Measurements from ENCODE around the gene ANKRD12. TPM values are rescaled to one million over a fixed set of nuclear protein-coding genes. Genes with fewer than 3 reads are reported as not detected.

Gene ANKRD12
- total RNA-seq, 1 experiment from 2014 or later: 19.1 TPM

DNA sequence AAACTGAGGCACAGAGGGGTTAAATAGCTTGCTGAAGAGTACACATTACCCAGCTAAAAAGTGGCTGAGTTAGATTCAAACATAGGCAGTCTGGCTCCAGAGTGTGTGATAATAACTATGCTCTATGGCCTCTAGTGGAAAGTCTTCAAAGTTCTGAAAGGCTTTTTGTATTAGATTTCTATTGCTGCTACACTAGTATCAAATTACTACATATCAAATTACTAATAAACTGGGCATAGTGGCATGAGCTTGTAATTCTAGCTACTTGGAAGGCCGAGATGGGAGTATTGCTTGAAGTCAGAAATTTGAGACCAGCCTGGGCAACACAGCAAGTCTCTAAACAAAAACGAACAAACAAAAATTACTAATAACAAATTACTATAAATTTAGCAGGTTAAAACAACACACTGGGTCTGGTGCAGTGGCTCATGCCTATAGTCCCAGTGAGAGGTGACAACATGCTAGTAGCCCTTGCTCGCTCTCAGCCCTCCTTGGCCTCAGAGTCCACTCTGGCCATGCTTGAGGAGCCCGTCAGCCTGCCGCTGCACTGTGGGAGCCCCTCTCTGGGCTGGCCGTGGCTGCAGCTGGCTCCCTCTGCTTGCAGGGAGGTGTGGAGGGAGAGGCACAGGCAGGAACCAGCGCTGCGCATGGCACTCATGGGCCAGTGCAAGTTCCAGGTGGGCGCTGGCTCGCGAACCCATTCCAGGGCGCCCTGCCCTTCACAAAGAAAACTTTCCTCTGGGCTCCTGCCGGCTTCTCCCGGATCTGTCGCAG is 159.8 kb downstream of the ANKRD12 start:
- ATAC-seq: peak; percentile 98
- DNase-seq: peak; percentile 82
- POLR2A ChIA-PET (ENCODE audit: unreplicated experiment): no interaction called here
- H3K9me3 ChIP-seq (ENCODE audit: low read length): peaks cover 6% of the 10 kb centered on the region; the same call in 1 of the 2 replicates
- no peak overlapping the region for H3K4me3 ChIP-seq (ENCODE audit: low read length)
- no TSS peak for BruUV-seq (replicated peaks)
- H3K36me3 ChIP-seq (ENCODE audit: low read depth, low read length): 0 out of 2 replicates have a peak, but pooled peaks cover 3% of the 10 kb centered on the region
- H3K4me1 ChIP-seq (ENCODE audit: insufficient read depth, low read length): peaks cover 13% of the 10 kb centered on the region
- H3K27ac ChIP-seq (ENCODE audit: low read length): peak overlapping the region; percentile 31; the same call in 1 of the 2 replicates
- no peaks in the 10 kb centered on the region for H3F3A ChIP-seq (ENCODE audit: low read length, unreplicated experiment)
- no peaks in the 10 kb centered on the region for H4K20me1 ChIP-seq (ENCODE audit: low read length)
- intact Hi-C loops (cut with micrococcal nuclease): loop anchor here (1.0 kb wide), 1 partner anchor 218 kb away; no protein-coding TSS in a partner anchor
- H3K4me2 ChIP-seq (ENCODE audit: low read length): peak overlapping the region; percentile 54; the same call in 1 of the 2 replicates
- TF ChIP-seq EZH2phosphoT487 (IDR thresholded peaks at IDR 0.05; ENCODE audit: borderline replicate concordance, low read length): no peak
- no peak for TF ChIP-seq EZH2 (IDR thresholded peaks at IDR 0.05; ENCODE audit: low read length, unreplicated experiment)
- TF ChIP-seq, protein P1, sequence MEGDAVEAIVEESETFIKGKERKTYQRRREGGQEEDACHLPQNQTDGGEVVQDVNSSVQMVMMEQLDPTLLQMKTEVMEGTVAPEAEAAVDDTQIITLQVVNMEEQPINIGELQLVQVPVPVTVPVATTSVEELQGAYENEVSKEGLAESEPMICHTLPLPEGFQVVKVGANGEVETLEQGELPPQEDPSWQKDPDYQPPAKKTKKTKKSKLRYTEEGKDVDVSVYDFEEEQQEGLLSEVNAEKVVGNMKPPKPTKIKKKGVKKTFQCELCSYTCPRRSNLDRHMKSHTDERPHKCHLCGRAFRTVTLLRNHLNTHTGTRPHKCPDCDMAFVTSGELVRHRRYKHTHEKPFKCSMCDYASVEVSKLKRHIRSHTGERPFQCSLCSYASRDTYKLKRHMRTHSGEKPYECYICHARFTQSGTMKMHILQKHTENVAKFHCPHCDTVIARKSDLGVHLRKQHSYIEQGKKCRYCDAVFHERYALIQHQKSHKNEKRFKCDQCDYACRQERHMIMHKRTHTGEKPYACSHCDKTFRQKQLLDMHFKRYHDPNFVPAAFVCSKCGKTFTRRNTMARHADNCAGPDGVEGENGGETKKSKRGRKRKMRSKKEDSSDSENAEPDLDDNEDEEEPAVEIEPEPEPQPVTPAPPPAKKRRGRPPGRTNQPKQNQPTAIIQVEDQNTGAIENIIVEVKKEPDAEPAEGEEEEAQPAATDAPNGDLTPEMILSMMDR (conservative IDR thresholded peaks at IDR 0.05; ENCODE audit: low read depth, low read length): no peak
- CTCF ChIA-PET: interaction anchor here (0.6 to 1.2 kb wide), 4 partner anchors 40 to 426 kb away, joined by 3 to 7 read pairs (median 4); no protein-coding TSS in a partner anchor
- no peaks in the 10 kb centered on the region for H3K27me3 ChIP-seq (ENCODE audit: low read length)
- no peak overlapping the region for H2AFZ ChIP-seq (ENCODE audit: low read length)
- no peaks in the 10 kb centered on the region for H3K9me2 ChIP-seq (replicated peaks; ENCODE audit: low read length)
- H3K79me2 ChIP-seq (ENCODE audit: low read length): no peaks in the 10 kb centered on the region
- H3K9ac ChIP-seq (ENCODE audit: low read length): no peak overlapping the region

DNA sequence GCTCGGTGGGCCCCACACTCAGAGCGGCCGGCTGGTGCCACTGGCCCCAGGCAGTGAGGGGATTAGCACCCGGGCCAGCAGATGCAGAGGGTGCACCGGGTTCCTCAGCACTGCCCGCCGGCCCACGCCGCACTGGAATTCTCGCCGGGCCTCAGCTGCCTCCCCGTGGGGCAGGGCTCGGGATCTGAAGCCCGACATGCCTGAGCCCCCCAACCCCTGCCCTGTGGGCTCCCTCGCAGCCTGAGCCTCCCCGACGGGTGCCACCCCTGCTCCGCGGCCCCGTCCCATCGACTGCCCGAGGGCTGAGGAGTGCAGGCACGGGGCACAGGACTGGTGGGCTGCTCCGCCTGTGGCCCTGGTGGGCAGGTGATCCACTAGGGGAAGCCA is 160.4 kb downstream of the ANKRD12 start:
- no TSS peak for BruUV-seq (replicated peaks)
- POLR2A ChIA-PET (ENCODE audit: unreplicated experiment): no interaction called here
- Histone ChIP-seq H3K27me3 (ENCODE audit: low read length) (no peaks in the 10 kb centered on the region), H3K9me3 (ENCODE audit: low read length) (peaks cover 6% of the 10 kb centered on the region; the same call in 1 of the 2 replicates), H3K9ac (ENCODE audit: low read length) (no peak overlapping the region), H3F3A (ENCODE audit: low read length, unreplicated experiment) (no peaks in the 10 kb centered on the region), H3K79me2 (ENCODE audit: low read length) (no peaks in the 10 kb centered on the region), H3K9me2 (replicated peaks; ENCODE audit: low read length) (no peaks in the 10 kb centered on the region), H3K4me1 (ENCODE audit: insufficient read depth, low read length) (peaks cover 13% of the 10 kb centered on the region), H3K27ac (ENCODE audit: low read length) (no peak overlapping the region), H3K36me3 (ENCODE audit: low read depth, low read length) (0 out of 2 replicates have a peak, but pooled peaks cover 3% of the 10 kb centered on the region), H3K4me2 (ENCODE audit: low read length) (no peak overlapping the region), H3K4me3 (ENCODE audit: low read length) (no peak overlapping the region), H4K20me1 (ENCODE audit: low read length) (no peaks in the 10 kb centered on the region), H2AFZ (ENCODE audit: low read length) (no peak overlapping the region)
- CTCF ChIA-PET: interaction anchor here (0.6 kb wide), 1 partner anchor 119 kb away, joined by 3 read pairs; no protein-coding TSS in a partner anchor
- intact Hi-C loops (cut with micrococcal nuclease): no loop called here
- ATAC-seq: no peak
- no peak for DNase-seq
- TF ChIP-seq EZH2 (IDR thresholded peaks at IDR 0.05; ENCODE audit: low read length, unreplicated experiment) (no peak), EZH2phosphoT487 (IDR thresholded peaks at IDR 0.05; ENCODE audit: borderline replicate concordance, low read length) (no peak)
- TF ChIP-seq, protein P1 (conservative IDR thresholded peaks at IDR 0.05; ENCODE audit: low read depth, low read length): no peak
